SK-N-SH (cell line): ENCODE data around the gene MYO18B. TPM values are rescaled to one million over a fixed set of nuclear protein-coding genes. Genes with fewer than 3 reads are reported as not detected.

Experiments
- CTCF ChIA-PET: fragments of 300-600, 350-600 bp; formaldehyde crosslinking; extraction: SDS; loops from one replicate; lab custom pipeline; 2021; lab: Yijun Ruan, JAX
- POLR2A ChIA-PET: fragments of 350-600 bp; sonication (Branson Sonifier 250); formaldehyde crosslinking; extraction: SDS; loops from one replicate; lab custom pipeline; 2020; ENCODE audit warnings: antibody characterized with exemption, inconsistent platforms; lab: Yijun Ruan, JAX
- DNase-seq: peaks from one replicate; pipeline ENCODE4 v3.0.0; 2012
- H2AFZ ChIP-seq: fragments of 200-600 bp; sonication (generic); 2 replicates; pipeline ENCODE4 v1.8.1; 2016; ENCODE audit warnings: antibody characterized with exemption, mild to moderate bottlenecking, low read depth
- H3F3A ChIP-seq: fragments of 200-600 bp; sonication (generic); replicated peaks from 2 replicates; pipeline ENCODE3; 2016; ENCODE audit warnings: antibody characterized with exemption, mild to moderate bottlenecking; ENCODE audit not compliant: insufficient read depth
- H3K27ac ChIP-seq, 2 experiments: fragments of 200-500 bp in 1 of 2; fragments of 200-600 bp in 1 of 2; sonication (Bioruptor generic) in 1 of 2; sonication (generic), shearing (Covaris generic) in 1 of 2; 2 replicates each; pipeline versions ENCODE4 v1.5.1 to v1.6.1; 2014 to 2016; ENCODE audit warnings: low read depth in 2 of 2, inconsistent platforms in 1 of 2, low read length in 1 of 2, mild to moderate bottlenecking in 1 of 2, mixed read lengths in 1 of 2
- H3K27me3 ChIP-seq: fragments of 200-600 bp; sonication (generic), shearing (Covaris generic); 2 replicates; pipeline ENCODE4 v1.6.1; 2016; ENCODE audit warnings: mixed run types; ENCODE audit not compliant: insufficient read depth
- H3K36me3 ChIP-seq, 2 experiments: fragments of 200-500 bp in 1 of 2; fragments of 200-600 bp in 1 of 2; sonication (Bioruptor generic) in 1 of 2; sonication (generic) in 1 of 2; replicated peaks in 1 of 2; 2 replicates each; pipeline versions ENCODE3 to v1.5.1; 2014 to 2016; ENCODE audit warnings: low read length in 1 of 2, mild to moderate bottlenecking in 1 of 2; ENCODE audit not compliant: insufficient read depth in 2 of 2, control insufficient read depth in 1 of 2
- H3K4me1 ChIP-seq, 2 experiments: fragments of 200-500 bp in 1 of 2; fragments of 200-600 bp in 1 of 2; sonication (Bioruptor generic) in 1 of 2; sonication (generic), shearing (Covaris generic) in 1 of 2; 2 replicates each; pipeline versions ENCODE4 v1.5.1 to v1.6.1; 2014 to 2016; ENCODE audit warnings: low read depth in 1 of 2, low read length in 1 of 2, mixed run types in 1 of 2; ENCODE audit not compliant: insufficient read depth in 2 of 2, control insufficient read depth in 1 of 2
- H3K4me2 ChIP-seq: fragments of 200-600 bp; sonication (generic), shearing (Covaris generic); 2 replicates; pipeline ENCODE4 v1.6.1; 2017; ENCODE audit warnings: mixed run types
- H3K4me3 ChIP-seq, 2 experiments: fragments of 200-500 bp in 1 of 2; fragments of 200-600 bp in 1 of 2; sonication (Bioruptor generic) in 1 of 2; sonication (generic), shearing (Covaris generic) in 1 of 2; 2 replicates each; pipeline versions ENCODE4 v1.5.1 to v1.8.1; 2014 to 2016; ENCODE audit warnings: low read depth in 2 of 2, inconsistent platforms in 1 of 2, low read length in 1 of 2, mild to moderate bottlenecking in 1 of 2, mixed read lengths in 1 of 2, moderate library complexity in 1 of 2
- H3K79me2 ChIP-seq: fragments of 200-600 bp; sonication (generic); 2 replicates; pipeline ENCODE4 v1.8.1; 2017; ENCODE audit warnings: mild to moderate bottlenecking; ENCODE audit not compliant: insufficient read depth
- H3K9ac ChIP-seq: fragments of 200-600 bp; sonication (generic); 2 replicates; pipeline ENCODE4 v1.6.1; 2017; ENCODE audit warnings: mixed run types
- H3K9me2 ChIP-seq: fragments of 200-600 bp; sonication (generic); 2 replicates; pipeline ENCODE4 v1.6.1; 2017; ENCODE audit warnings: mixed run types
- H3K9me3 ChIP-seq: fragments of 200-600 bp; sonication (generic); 2 replicates; pipeline ENCODE4 v1.6.1; 2017; ENCODE audit warnings: mixed run types, mild to moderate bottlenecking, moderate library complexity
- H4K20me1 ChIP-seq: fragments of 200-600 bp; sonication (generic); 2 replicates; pipeline ENCODE4 v1.6.1; 2017; ENCODE audit warnings: mild to moderate bottlenecking, mixed run types; ENCODE audit not compliant: insufficient read depth
- EP300 ChIP-seq, 2 experiments: IDR thresholded peaks; 2 replicates each; pipeline versions ENCODE4 v1.4.0 to v1.6.1; 2012; ENCODE audit warnings: borderline replicate concordance in 1 of 2, low read depth in 1 of 2, low read length in 1 of 2
- FOSL2 ChIP-seq: IDR thresholded peaks from 2 replicates; pipeline ENCODE4 v1.4.0; 2012; ENCODE audit warnings: low read depth, mild to moderate bottlenecking, moderate library complexity, borderline replicate concordance
- FOXJ3 ChIP-seq: sonication (generic); formaldehyde crosslinking; IDR thresholded peaks from 2 replicates; pipeline ENCODE4 v1.5.1; 2020; ENCODE audit warnings: mild to moderate bottlenecking, missing genetic modification reagents
- FOXM1 ChIP-seq: IDR thresholded peaks from 2 replicates; pipeline ENCODE4 v1.4.0; 2012; ENCODE audit warnings: low read depth, mild to moderate bottlenecking
- GABPA ChIP-seq: IDR thresholded peaks from 2 replicates; pipeline ENCODE4 v1.4.0; 2012; ENCODE audit warnings: low read depth, mild to moderate bottlenecking
- GATA2 ChIP-seq: sonication (generic); formaldehyde crosslinking; IDR thresholded peaks from 2 replicates; pipeline ENCODE4 v1.5.0; 2020; ENCODE audit warnings: mild to moderate bottlenecking, missing genetic modification reagents
- NFIC ChIP-seq: IDR thresholded peaks from 2 replicates; pipeline ENCODE4 v1.4.0; 2012; ENCODE audit warnings: borderline replicate concordance
- NRF1 ChIP-seq: IDR thresholded peaks from 2 replicates; pipeline ENCODE4 v1.6.1; 2012; ENCODE audit warnings: low read depth, mild to moderate bottlenecking, low read length
- RAD21 ChIP-seq: IDR thresholded peaks from 2 replicates; pipeline ENCODE4 v1.6.1; 2012; ENCODE audit warnings: mild to moderate bottlenecking, low read length
- RCOR1 ChIP-seq: fragments of 150-350 bp; IDR thresholded peaks from 2 replicates; pipeline ENCODE4 v1.6.1; 2017; ENCODE audit warnings: antibody characterized with exemption, low read length
- RXRA ChIP-seq: IDR thresholded peaks from 2 replicates; pipeline ENCODE4 v1.4.0; 2012; ENCODE audit warnings: low read depth, mild to moderate bottlenecking, borderline replicate concordance
- SIN3A ChIP-seq: IDR thresholded peaks from 2 replicates; pipeline ENCODE4 v1.6.1; 2012; ENCODE audit warnings: low read depth, mild to moderate bottlenecking, low read length, moderate library complexity, borderline replicate concordance
- SMC3 ChIP-seq: IDR thresholded peaks from 2 replicates; pipeline ENCODE4 v1.6.1; 2012; ENCODE audit warnings: low read depth, low read length, improper control_type of control experiment
- TCF12 ChIP-seq: IDR thresholded peaks from 2 replicates; pipeline ENCODE4 v1.4.0; 2012
- TEAD4 ChIP-seq: IDR thresholded peaks from 2 replicates; pipeline ENCODE4 v1.4.0; 2012; ENCODE audit warnings: mild to moderate bottlenecking, borderline replicate concordance; ENCODE audit not compliant: insufficient read depth
- YY1 ChIP-seq: IDR thresholded peaks from 2 replicates; pipeline ENCODE4 v1.4.0; 2012; ENCODE audit warnings: low read depth, mild to moderate bottlenecking
- WGBS: methylation state at CpG from one replicate; pipeline ENCODE4 v1.1.6; 2017; ENCODE audit warnings: low lambda C conversion rate; 5-methylcytosine and 5-hydroxymethylcytosine counted together
- polyA plus RNA-seq, 3 experiments: library from polyadenylated mRNA; depleted of rRNA; stranded (reverse); fragments of >200 nt; gene quantifications; 2 replicates each; pipeline ENCODE4 v1.2.3, GENCODE V29; 2012
- TF ChIP-seq, protein P1 (sequence below): fragments of 150-350 bp; IDR thresholded peaks from 2 replicates; pipeline ENCODE4 v1.6.1; 2016; ENCODE audit warnings: mild to moderate bottlenecking, low read depth, low read length
- TF ChIP-seq, protein P2 (sequence below): fragments of 200-600 bp; sonication (generic); IDR thresholded peaks from 2 replicates; pipeline ENCODE4 v1.6.1; 2017; ENCODE audit warnings: antibody characterized with exemption, mild to moderate bottlenecking, moderate library complexity
- TF ChIP-seq, protein P3 (sequence below): IDR thresholded peaks from 2 replicates; pipeline ENCODE4; 2012
- TF ChIP-seq, protein P4 (sequence below): fragments of 150-350 bp; IDR thresholded peaks from 2 replicates; pipeline ENCODE4 v1.6.1; 2017; ENCODE audit warnings: antibody characterized with exemption, low read length, low read depth, borderline replicate concordance
- TF ChIP-seq, protein P5 (sequence below): IDR thresholded peaks from 2 replicates; pipeline ENCODE4 v1.4.0; 2012; ENCODE audit warnings: low read depth, borderline replicate concordance

MYO18B gene
- polyA plus RNA-seq, 1 of the 3 experiments (the other 2 are of a cell fraction), result 0.05 TPM

DNA sequence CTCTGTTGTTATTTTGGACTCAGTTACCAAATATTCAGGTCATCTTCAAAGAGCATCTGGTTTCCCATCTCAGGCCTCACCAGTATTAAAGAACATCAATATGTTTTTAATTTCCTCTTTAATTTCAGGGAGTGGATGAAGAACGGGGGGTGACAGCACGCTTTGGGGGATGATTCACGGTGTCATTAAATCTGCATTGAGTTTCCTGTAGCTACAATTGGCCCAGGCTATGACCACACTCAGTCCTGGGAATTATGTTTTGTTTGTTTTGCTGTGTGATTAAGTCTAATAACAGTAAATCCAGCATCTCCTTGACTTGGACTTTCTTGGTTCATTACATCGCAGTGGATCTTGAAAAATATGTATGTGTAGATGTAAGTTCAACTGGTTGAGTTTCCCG lies 277.6 kb downstream of the MYO18B start:
- WGBS, result 17% methylated on average over 5 of the region's 5 CpGs
- Histone ChIP-seq H3K4me2 (no peak overlapping the region), H3K27me3 (no peaks in the 10 kb centered on the region), H3K4me3 (no peak overlapping the region), H4K20me1 (no peaks in the 10 kb centered on the region), H2AFZ (no peak overlapping the region), H3K4me1 (no peaks in the 10 kb centered on the region; a peak in 1 of 4 replicates), H3F3A (no peaks in the 10 kb centered on the region), H3K9ac (no peak overlapping the region), H3K27ac (no peak overlapping the region), H3K9me3 (no peaks in the 10 kb centered on the region), H3K79me2 (no peaks in the 10 kb centered on the region), H3K9me2 (no peaks in the 10 kb centered on the region), H3K36me3 (no peaks in the 10 kb centered on the region)
- CTCF ChIA-PET, result no interaction called here
- TF ChIP-seq GABPA, result no peak
- no peak for TF ChIP-seq FOXJ3 (CRISPR knock-in tag)
- TF ChIP-seq, protein P1, sequence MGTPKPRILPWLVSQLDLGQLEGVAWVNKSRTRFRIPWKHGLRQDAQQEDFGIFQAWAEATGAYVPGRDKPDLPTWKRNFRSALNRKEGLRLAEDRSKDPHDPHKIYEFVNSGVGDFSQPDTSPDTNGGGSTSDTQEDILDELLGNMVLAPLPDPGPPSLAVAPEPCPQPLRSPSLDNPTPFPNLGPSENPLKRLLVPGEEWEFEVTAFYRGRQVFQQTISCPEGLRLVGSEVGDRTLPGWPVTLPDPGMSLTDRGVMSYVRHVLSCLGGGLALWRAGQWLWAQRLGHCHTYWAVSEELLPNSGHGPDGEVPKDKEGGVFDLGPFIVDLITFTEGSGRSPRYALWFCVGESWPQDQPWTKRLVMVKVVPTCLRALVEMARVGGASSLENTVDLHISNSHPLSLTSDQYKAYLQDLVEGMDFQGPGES, result no peak
- TF ChIP-seq TCF12, result no peak
- TF ChIP-seq SMC3, result no peak
- TF ChIP-seq YY1, result no peak
- no peak for TF ChIP-seq EP300 (IDR thresholded peaks at IDR 0.05; ENCODE audit: borderline replicate concordance in 1 of 2, low read depth in 1 of 2, low read length in 1 of 2)
- no peak for TF ChIP-seq SIN3A
- DNase-seq, result no peak
- POLR2A ChIA-PET, result interaction anchor here (0.7 kb wide), 1 partner anchor 9 kb away, joined by 3 read pairs; no protein-coding TSS in a partner anchor

DNA sequence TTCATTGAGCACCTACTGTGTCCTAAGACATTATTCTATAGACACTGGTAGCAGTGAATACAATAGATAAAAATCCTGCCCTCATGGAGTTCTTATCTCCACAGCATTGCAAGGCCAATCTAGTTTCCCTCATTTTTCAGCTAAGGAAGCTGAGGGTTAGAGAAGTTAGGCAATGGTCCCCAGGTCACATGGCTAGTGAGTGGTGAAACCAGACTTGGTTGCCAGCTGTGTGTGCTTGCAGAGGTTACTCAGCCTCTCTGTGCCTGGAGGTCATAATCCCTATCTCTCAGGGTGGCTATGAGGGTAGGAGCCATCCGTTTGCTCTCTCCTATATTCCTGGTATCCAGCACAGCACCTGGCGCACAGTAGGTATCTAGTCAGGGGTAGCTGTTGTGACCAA lies 279.5 kb downstream of the MYO18B start:
- Histone ChIP-seq H3K27ac (no peak overlapping the region), H2AFZ (no peak overlapping the region), H3K9ac (no peak overlapping the region), H3K4me2 (no peak overlapping the region), H3F3A (no peaks in the 10 kb centered on the region), H4K20me1 (no peaks in the 10 kb centered on the region), H3K36me3 (no peaks in the 10 kb centered on the region), H3K27me3 (no peaks in the 10 kb centered on the region), H3K9me3 (no peaks in the 10 kb centered on the region), H3K79me2 (no peaks in the 10 kb centered on the region), H3K9me2 (no peaks in the 10 kb centered on the region), H3K4me3 (no peak overlapping the region), H3K4me1 (peaks cover 0 to 3% of the 10 kb centered on the region in 2 experiments; a peak in 1 of 4 replicates)
- no peak for DNase-seq
- 58% methylated on average over 2 of the region's 2 CpGs for WGBS
- POLR2A ChIA-PET, result no interaction called here
- CTCF ChIA-PET, result no interaction called here
- TF ChIP-seq, protein P2, sequence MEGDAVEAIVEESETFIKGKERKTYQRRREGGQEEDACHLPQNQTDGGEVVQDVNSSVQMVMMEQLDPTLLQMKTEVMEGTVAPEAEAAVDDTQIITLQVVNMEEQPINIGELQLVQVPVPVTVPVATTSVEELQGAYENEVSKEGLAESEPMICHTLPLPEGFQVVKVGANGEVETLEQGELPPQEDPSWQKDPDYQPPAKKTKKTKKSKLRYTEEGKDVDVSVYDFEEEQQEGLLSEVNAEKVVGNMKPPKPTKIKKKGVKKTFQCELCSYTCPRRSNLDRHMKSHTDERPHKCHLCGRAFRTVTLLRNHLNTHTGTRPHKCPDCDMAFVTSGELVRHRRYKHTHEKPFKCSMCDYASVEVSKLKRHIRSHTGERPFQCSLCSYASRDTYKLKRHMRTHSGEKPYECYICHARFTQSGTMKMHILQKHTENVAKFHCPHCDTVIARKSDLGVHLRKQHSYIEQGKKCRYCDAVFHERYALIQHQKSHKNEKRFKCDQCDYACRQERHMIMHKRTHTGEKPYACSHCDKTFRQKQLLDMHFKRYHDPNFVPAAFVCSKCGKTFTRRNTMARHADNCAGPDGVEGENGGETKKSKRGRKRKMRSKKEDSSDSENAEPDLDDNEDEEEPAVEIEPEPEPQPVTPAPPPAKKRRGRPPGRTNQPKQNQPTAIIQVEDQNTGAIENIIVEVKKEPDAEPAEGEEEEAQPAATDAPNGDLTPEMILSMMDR, result no peak
- TF ChIP-seq, protein P3, sequence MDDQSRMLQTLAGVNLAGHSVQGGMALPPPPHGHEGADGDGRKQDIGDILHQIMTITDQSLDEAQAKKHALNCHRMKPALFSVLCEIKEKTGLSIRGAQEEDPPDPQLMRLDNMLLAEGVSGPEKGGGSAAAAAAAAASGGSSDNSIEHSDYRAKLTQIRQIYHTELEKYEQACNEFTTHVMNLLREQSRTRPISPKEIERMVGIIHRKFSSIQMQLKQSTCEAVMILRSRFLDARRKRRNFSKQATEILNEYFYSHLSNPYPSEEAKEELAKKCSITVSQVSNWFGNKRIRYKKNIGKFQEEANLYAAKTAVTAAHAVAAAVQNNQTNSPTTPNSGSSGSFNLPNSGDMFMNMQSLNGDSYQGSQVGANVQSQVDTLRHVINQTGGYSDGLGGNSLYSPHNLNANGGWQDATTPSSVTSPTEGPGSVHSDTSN, result no peak
- TF ChIP-seq RXRA (no peak), NFIC (no peak), FOXM1 (no peak), SMC3 (no peak), NRF1 (no peak), RAD21 (no peak), TEAD4 (no peak), RCOR1 (no peak), GATA2 (CRISPR knock-in tag) (no peak), FOSL2 (no peak)
- TF ChIP-seq, protein P1, result no peak
- TF ChIP-seq, protein P4, sequence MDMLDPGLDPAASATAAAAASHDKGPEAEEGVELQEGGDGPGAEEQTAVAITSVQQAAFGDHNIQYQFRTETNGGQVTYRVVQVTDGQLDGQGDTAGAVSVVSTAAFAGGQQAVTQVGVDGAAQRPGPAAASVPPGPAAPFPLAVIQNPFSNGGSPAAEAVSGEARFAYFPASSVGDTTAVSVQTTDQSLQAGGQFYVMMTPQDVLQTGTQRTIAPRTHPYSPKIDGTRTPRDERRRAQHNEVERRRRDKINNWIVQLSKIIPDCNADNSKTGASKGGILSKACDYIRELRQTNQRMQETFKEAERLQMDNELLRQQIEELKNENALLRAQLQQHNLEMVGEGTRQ, result no peak
- TF ChIP-seq, protein P5, sequence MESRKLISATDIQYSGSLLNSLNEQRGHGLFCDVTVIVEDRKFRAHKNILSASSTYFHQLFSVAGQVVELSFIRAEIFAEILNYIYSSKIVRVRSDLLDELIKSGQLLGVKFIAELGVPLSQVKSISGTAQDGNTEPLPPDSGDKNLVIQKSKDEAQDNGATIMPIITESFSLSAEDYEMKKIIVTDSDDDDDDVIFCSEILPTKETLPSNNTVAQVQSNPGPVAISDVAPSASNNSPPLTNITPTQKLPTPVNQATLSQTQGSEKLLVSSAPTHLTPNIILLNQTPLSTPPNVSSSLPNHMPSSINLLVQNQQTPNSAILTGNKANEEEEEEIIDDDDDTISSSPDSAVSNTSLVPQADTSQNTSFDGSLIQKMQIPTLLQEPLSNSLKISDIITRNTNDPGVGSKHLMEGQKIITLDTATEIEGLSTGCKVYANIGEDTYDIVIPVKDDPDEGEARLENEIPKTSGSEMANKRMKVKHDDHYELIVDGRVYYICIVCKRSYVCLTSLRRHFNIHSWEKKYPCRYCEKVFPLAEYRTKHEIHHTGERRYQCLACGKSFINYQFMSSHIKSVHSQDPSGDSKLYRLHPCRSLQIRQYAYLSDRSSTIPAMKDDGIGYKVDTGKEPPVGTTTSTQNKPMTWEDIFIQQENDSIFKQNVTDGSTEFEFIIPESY, result no peak
